Posterior cingulate gyrus (tissue), 11 donors: ENCODE data around the gene SELENOT.
"Not testable (repeated sequence)": the region's sequence is repeated elsewhere in the genome, so short reads cannot be mapped to it uniquely, and the experiment has no call there.

Experiments used
- DNase-seq, 10 donors: peaks; one replicate each; pipeline versions ENCODE4 v3.0.0 to v3.0.0-alpha.2; 2020 to 2021; ENCODE audit warnings: mixed read lengths in 3 of 10
- intact Hi-C: fragments of 100-400 bp; cut with DNase I; formaldehyde crosslinking; loops from one replicate; pipeline ENCODE4 v1.15.1; 2023

The SELENOT gene

GRCh38 chr3:150603153-150603979 is at the start of gene SELENOT:
Gene SELENOT, plus strand, starts transcription at chr3:150603321. Its CDS starts 42 bp downstream, at chr3:150603363.
- DNase-seq: peak; percentile 83 to 98 (median 87)
- intact Hi-C loops: loop anchor here (1.0 to 5.0 kb wide), 3 partner anchors 57 to 159 kb away; partner anchors contain the start of genes EIF2A, ERICH6, SERP1 and SIAH2

- no peak for DNase-seq
- intact Hi-C loops: no loop called here
Observed at GRCh38 chr3:150555859-150556436, 47.2 kb upstream of the SELENOT start.

- intact Hi-C loops: no loop called here
- no peak for DNase-seq
Observed at GRCh38 chr3:150556792-150557191, 46.3 kb upstream of the SELENOT start.

GRCh38 chr3:150557725-150558124 is 45.4 kb upstream of the SELENOT start:
- no peak for DNase-seq
- intact Hi-C loops: no loop called here

- no peak for DNase-seq
- intact Hi-C loops: no loop called here
Observed at GRCh38 chr3:150564243-150564642, 38.9 kb upstream of the SELENOT start.

- no peak for DNase-seq
- intact Hi-C loops: no loop called here
Observed at GRCh38 chr3:150567328-150567727, 35.8 kb upstream of the SELENOT start.

GRCh38 chr3:150577855-150578254 is 25.3 kb upstream of the SELENOT start:
- intact Hi-C loops: no loop called here
- DNase-seq: no peak

GRCh38 chr3:150581174-150581573 is 21.9 kb upstream of the SELENOT start:
- no peak for DNase-seq
- intact Hi-C loops: no loop called here

- intact Hi-C loops: no loop called here
- no peak for DNase-seq
Observed at GRCh38 chr3:150582620-150583019, 20.5 kb upstream of the SELENOT start.

- no peak for DNase-seq
- intact Hi-C loops: no loop called here
Observed at GRCh38 chr3:150583028-150583427, 20.1 kb upstream of the SELENOT start.

- intact Hi-C loops: no loop called here
- no peak for DNase-seq
Observed at GRCh38 chr3:150588027-150588830, 14.9 kb upstream of the SELENOT start.

GRCh38 chr3:150589759-150590158 is 13.4 kb upstream of the SELENOT start:
- intact Hi-C loops: no loop called here
- no peak for DNase-seq

- intact Hi-C loops: no loop called here
- DNase-seq: no peak
Observed at GRCh38 chr3:150594150-150594549, 9.0 kb upstream of the SELENOT start.

GRCh38 chr3:150597646-150598045 is 5.5 kb upstream of the SELENOT start:
- intact Hi-C loops: no loop called here
- DNase-seq: no peak

- no peak for DNase-seq
- intact Hi-C loops: loop anchor here (5.0 kb wide), 2 partner anchors 103 to 163 kb away; partner anchors contain the start of genes ERICH6 and SIAH2
Observed at GRCh38 chr3:150599611-150600297, 3.4 kb upstream of the SELENOT start.

GRCh38 chr3:150600647-150601530 is 2.2 kb upstream of the SELENOT start:
- DNase-seq: not testable (repeated sequence)
- intact Hi-C loops: loop anchor here (5.0 kb wide), 2 partner anchors 101 to 161 kb away; partner anchors contain the start of genes ERICH6 and SIAH2

- no peak for DNase-seq
- intact Hi-C loops: loop anchor here (1.0 to 5.0 kb wide), 3 partner anchors 56 to 160 kb away; partner anchors contain the start of genes EIF2A, ERICH6, SERP1 and SIAH2
Observed at GRCh38 chr3:150602426-150603152, 532 bp upstream of the SELENOT start.

GRCh38 chr3:150603980-150604319 is 829 bp downstream of the SELENOT start:
- peak in 1 of 10 donors; percentile 3 for DNase-seq
- intact Hi-C loops: loop anchor here (1.0 to 5.0 kb wide), 3 partner anchors 58 to 158 kb away; partner anchors contain the start of genes EIF2A, ERICH6, SERP1 and SIAH2
